ENCODE measurements around the gene MOAP1.
"Not testable (repeated sequence)": the region's sequence is repeated elsewhere in the genome, so short reads cannot be mapped to it uniquely, and the experiment has no call there.

Gene MOAP1

DNA sequence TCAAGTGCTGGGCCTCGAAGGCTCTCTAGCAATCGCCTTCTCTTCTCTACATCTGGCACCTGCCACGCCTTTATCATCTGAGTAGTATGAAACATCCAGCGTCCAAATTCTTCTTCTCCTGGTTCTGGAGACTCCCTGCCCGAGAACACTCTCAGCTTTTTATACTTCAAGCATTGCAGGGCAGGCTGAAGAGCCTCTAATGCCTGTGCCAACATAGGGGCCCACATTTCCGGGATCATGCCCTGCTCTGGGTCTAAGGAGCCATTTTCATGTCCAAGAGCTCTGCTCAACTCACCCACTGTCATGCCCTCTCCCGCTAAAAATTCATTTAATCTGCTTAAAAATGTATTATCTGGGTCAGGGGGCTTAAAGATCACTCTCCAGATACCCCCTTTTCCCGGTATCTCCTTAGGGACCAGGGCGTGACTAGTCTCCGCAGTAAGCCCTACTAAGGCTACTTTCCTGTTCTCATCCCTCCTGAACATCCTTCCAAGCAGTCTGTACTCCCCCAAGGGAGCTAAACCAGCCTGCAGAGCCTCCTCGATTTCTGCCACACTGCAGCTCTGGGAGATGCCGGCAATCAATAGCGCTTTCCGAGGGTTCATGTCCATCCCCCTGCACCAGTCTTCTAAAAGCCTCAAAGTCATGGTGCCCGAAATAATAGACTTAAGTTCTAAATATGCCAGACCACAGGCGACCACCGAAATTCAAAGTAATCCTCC lies 940 bp downstream of the MOAP1 start:
- DNase-seq = no peak

GRCh38 chr14:93175492-93175891 lies 9.2 kb downstream of the MOAP1 start:
- DNase-seq = no peak

- DNase-seq = not testable (repeated sequence)
These were observed 10.0 kb downstream of the MOAP1 start for GRCh38 chr14:93174731-93175130.

DNA sequence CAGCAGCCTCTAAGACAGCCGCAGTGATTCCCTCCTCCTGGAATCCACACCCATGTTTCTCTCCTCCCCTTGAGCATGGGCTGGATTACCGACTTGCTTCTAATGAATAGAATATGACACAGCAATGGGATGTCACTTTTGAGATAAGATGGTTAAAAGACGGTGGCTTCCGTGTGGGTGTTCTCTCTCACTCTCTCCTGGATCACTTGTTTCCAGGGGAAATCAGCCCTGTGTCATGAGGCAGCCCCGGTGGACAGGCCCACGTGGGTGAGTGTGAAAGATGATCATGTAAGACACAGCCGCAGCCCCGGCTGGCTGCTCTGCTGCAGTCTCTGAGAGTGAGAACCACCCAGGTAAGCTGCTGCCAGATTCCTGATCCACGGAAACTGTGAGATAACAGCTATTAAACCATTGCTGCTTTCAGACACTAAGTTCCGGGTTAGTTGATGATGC lies 10.7 kb downstream of the MOAP1 start:
- no peak for DNase-seq

DNA sequence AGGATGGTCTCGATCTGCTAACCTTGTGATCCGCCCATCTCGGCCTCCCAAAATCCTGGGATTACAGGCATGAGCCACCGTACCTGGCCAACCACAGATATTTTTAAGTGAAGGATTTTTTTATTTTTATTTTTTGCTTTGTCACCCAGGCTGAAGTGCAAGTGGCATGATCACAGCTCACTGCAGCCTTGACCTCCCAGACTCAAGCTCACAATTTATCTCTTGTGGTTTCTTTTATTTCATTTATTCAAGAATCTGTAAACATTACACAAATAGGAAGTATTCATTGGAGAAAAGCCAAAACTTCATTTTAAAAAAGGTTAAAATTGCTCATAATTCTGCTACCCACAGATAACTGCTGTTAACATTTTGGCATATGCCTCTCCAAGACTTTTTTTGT lies 13.3 kb downstream of the MOAP1 start:
- no peak for DNase-seq

GRCh38 chr14:93170141-93170540 lies 14.6 kb downstream of the MOAP1 start:
- DNase-seq = not testable (repeated sequence)

- DNase-seq = not testable (repeated sequence)
These were observed 15.1 kb downstream of the MOAP1 start for GRCh38 chr14:93169619-93170018.

GRCh38 chr14:93168610-93169009 lies 16.1 kb downstream of the MOAP1 start:
- DNase-seq = not testable (repeated sequence)

GRCh38 chr14:93165271-93166265 lies 19.1 kb downstream of the MOAP1 start:
- not testable (repeated sequence) for DNase-seq

- DNase-seq = no peak
These were observed 21.1 kb downstream of the MOAP1 start for GRCh38 chr14:93163564-93163963.

- no peak for DNase-seq
These were observed 23.2 kb downstream of the MOAP1 start for GRCh38 chr14:93161411-93161940.

DNA sequence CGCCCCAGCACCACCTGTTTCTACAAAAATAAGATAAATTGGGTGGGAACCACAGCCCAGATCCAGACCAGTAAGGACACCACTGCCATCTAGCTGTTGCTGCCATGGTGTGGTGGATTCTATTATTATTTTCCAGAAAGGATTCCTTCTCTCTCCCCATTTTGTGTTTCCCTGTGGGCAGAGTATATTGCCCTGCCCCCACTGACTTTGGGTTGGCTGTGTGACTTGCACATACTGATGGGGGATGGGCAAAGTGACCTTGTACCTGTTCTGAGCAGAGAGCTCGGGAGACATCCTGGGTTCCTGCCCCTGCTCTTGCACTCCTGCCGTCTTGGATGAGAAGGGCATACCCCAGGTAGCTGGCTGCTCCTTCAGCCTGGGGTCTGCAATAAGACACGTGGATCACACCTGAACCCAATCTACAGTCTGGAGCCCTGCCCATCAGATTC lies 24.3 kb downstream of the MOAP1 start:
- DNase-seq = no peak

DNA sequence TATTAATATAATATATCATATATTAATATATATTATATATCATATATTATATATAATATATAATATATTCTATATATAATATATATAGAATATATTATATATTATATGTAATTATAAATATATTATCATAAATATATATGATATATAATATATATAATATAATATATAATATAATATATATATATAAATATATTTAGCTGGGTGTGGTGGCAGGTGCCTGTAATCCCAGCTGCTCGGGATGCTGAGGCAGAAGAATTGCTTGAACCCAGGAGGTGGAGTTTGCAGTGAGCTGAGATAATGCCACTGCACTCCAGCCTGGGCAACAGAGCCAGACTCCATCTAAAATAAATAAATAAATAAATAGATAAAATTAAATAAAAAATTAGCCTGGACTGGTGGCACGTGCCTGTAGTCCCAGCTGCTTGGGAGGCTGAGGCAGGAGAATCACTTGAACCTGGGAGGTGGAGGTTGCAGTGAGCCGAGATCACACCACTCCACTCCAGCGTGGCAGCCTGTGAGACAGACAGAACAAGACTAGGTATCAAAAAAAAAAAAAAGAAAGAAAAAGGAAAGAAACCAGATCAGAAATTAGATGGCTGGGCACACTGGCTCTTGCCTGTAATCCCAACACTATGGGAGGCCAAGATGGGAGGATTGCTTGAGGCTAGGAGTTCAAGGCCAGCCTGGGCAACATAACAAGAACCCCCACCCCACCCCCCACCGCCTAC lies 24.9 kb downstream of the MOAP1 start:
- DNase-seq = not testable (repeated sequence)

DNA sequence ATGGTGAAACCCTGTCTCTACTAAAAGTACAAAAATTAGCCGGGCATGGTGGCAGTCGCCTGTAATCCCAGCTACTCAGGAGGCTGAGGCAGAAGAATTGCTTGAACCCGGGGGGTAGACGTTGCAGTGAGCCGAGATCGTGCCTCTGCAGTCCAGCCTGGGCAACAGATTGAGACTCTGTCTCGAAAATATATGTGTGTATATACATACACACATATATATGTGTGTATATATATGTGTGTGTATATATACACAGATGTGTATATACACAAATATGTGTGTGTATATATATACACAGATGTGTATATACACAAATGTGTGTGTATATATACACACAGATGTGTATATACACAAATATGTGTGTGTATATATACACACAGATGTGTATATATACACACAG lies 26.3 kb downstream of the MOAP1 start:
- DNase-seq = not testable (repeated sequence)

- DNase-seq = no peak
These were observed 27.9 kb downstream of the MOAP1 start for GRCh38 chr14:93156693-93157369.

GRCh38 chr14:93155667-93156066 lies 29.0 kb downstream of the MOAP1 start:
- no peak for DNase-seq

- no peak for DNase-seq
These were observed 31.6 kb downstream of the MOAP1 start for GRCh38 chr14:93153121-93153520.

DNA sequence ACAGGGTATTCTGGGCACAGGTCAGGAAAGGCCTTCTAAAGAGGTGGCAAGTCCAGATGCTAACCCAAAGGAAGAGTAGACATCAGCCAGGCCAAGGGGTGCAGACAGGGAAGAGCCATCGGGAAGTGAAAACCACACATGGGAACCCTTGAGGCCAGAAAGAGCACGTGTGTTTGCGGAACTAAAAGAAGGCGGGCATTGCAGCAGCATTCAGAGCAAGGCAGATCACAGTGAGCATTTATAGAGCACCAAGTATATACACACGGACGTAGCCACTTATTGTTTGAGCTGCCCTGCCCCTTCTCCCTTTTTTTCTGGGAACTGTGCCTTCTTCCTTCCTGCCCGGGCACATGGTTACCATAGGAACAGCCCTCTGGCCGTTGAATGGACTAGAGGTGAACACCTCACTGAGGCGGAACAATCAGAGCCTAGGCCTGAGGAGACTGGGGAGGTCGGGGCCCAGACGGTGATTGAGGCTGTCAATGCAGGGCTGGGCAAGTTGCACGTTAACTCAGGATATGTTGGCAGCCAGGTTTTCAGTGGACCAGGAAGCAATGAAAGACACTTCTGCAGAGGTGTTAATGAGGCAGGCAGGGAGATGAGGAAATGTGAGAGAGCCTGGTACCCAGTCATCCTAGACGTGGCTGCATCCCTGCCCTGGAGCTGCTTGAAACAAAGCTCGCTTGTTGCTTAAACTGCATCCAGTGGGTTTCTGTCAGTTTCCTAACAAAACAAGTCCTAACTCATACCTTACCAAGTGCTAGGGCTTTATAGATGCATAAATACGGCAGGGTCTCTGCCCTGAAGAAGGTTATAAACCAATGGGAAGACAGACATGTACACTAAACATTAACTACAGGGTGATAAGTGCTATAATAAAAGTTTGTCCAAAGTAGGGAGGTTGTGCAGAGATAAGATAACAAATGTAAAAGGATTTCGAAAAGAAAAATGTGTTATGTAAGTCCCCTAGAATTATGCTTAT lies 34.2 kb downstream of the MOAP1 start:
- DNase-seq = no peak

GRCh38 chr14:93148979-93149378 lies 35.7 kb downstream of the MOAP1 start:
- no peak for DNase-seq

GRCh38 chr14:93146119-93146518 lies 38.6 kb downstream of the MOAP1 start:
- DNase-seq = no peak

Data from NCI-H2171 (cell line).